ENCODE results near the gene CFAP97D1.
A peak's percentile ranks its signal among the peaks of the same experiment; 100 is the strongest.

The CFAP97D1 gene

DNA sequence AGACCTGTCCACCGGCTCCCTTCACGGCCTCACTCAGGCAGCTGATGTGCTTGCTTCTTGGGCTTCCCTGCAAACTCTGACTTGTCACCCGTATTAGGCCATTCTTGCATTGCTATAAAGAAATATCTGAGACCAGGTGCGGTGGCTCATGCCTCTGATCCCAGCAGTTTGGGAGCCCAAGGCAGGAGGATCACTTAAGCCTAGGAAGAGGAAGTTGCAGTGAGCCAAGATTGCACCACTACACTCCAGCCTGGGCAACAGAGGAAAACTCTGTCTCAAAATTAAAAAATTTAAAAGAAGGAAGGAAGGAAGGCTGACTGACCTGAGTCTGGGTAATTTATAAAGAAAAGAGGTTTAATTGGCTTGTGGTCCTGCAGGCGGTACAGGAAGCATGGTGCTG lies 38.6 kb upstream of the CFAP97D1 start:
- TF ChIP-seq, protein P1, sequence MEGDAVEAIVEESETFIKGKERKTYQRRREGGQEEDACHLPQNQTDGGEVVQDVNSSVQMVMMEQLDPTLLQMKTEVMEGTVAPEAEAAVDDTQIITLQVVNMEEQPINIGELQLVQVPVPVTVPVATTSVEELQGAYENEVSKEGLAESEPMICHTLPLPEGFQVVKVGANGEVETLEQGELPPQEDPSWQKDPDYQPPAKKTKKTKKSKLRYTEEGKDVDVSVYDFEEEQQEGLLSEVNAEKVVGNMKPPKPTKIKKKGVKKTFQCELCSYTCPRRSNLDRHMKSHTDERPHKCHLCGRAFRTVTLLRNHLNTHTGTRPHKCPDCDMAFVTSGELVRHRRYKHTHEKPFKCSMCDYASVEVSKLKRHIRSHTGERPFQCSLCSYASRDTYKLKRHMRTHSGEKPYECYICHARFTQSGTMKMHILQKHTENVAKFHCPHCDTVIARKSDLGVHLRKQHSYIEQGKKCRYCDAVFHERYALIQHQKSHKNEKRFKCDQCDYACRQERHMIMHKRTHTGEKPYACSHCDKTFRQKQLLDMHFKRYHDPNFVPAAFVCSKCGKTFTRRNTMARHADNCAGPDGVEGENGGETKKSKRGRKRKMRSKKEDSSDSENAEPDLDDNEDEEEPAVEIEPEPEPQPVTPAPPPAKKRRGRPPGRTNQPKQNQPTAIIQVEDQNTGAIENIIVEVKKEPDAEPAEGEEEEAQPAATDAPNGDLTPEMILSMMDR (IDR thresholded peaks at IDR 0.05; ENCODE audit: insufficient read depth, missing control alignments) = no peak
- FAIRE-seq = no peak
- DNase-seq (ENCODE audit: insufficient read length, low spot score) = no peak

DNA sequence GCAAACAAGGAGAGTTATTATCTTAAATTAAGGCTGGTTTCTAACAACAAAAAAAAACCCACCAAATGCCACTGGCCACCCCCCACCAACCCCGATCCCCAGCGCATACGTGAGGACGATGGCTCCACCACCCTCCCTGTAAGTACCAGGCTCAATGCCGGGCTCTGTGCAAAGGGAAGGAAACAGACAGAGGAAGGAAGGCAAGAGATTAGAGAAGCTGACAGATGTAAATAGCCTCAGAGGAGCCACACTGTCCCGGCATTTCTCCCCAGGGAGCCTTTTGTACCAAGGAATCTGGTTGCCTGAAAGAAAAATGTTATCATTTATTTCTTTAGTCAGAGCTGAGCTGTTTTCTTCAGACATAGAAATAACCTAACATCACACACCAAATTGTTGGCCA lies 34.7 kb upstream of the CFAP97D1 start:
- no peak for FAIRE-seq
- peak; percentile 81 for DNase-seq (ENCODE audit: insufficient read length, low spot score)
- TF ChIP-seq, protein P1 (IDR thresholded peaks at IDR 0.05; ENCODE audit: insufficient read depth, missing control alignments) = no peak

DNA sequence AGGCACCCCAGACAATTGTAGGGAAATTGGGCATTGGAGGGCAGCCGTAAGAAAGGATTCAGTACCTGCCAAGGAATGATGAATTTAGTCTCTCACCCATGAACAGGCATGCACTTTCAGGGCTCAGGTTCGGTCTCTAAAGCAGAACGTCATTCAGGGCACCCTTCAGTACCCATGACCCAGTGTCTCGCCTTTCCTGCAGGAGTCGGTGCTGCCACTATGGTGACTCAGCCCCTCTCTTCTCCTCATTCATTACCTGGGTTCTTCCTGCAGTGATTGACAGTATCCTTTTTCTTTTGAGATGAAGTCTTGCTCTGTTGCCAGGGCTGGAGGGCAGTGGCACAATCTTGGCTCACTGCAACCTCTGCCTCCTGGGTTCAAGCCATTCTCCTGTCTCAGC lies 30.1 kb upstream of the CFAP97D1 start:
- FAIRE-seq (no peak), DNase-seq (ENCODE audit: insufficient read length, low spot score) (no peak)
- TF ChIP-seq, protein P1 (IDR thresholded peaks at IDR 0.05; ENCODE audit: insufficient read depth, missing control alignments) = no peak

DNA sequence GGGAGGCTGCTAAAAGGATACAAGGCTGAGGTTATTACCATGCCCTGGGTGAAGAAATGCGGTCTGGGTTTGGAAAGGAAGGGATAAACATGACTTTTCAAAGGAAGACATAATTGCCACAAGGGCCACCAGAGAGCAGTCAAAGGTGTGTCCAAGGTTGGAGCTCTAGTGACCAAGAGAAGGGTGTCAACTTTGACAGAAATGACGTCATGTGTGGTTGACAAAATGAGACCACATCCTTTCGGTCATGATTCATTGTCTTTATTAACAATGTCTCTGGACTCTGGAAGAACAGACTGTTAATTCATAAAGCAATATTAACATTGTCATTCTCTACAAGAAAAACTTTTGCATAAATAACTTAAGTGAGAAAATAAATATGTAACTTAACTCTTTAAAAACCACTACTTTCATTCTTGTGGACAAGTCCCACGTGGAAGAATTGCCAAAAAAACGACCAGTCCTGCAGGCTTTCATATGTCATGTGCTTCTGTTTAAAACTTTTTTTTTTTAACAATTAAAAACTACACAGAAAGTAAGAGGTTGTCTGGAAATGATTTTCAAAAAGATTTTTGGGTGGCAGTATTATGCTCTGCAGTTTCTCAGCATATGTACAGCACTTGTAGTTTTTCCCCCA lies 26.6 kb upstream of the CFAP97D1 start:
- TF ChIP-seq, protein P1 (IDR thresholded peaks at IDR 0.05; ENCODE audit: insufficient read depth, missing control alignments) = no peak
- FAIRE-seq (no peak), DNase-seq (ENCODE audit: insufficient read length, low spot score) (no peak)

DNA sequence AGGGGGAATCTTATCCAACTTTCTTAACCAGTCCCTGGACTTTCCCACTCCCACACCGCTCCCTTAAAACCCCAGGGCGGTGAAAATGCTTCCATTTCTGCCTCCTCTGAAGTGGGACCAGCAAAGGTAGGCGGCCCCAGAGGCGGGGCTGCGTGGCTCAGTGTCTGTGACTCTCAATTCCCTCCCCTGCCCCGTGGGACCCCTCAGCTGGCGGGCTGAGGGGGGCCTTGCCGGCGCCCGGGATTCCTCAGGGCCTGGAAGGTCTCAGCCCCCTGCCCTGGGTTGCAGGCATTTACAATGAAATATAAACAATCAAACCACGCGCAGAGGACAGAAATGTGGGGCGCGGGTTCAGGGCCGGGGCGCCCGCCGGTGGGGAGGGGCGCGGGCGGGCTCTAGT lies 25.3 kb upstream of the CFAP97D1 start:
- FAIRE-seq = no peak
- TF ChIP-seq, protein P1 (IDR thresholded peaks at IDR 0.05; ENCODE audit: insufficient read depth, missing control alignments) = no peak
- no peak for DNase-seq (ENCODE audit: insufficient read length, low spot score)

DNA sequence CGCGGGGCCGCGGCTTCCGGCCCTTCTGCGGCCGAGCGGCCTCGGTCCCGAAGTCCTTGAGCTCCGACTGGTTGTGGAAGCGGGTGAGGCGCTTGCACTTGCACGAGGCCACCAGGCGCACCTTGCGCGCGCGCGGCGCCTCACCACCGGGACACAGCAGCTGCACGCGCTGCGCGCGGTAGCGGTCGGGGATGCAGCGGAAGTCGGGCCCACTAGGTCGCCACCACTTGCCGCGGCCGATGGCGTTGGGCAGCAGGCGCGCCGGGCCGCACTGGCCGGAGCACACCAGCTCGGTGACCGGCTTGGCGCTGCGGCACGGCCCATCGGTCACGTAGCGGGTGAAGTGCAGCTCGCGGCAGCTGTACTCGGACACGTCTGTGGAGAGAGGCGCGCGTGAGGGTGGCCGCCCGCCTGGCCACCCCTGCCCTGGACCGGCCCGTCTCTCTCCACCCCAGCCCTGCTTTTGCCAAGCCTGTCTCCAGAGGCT lies 24.8 kb upstream of the CFAP97D1 start:
- no peak for DNase-seq (ENCODE audit: insufficient read length, low spot score)
- TF ChIP-seq, protein P1 (IDR thresholded peaks at IDR 0.05; ENCODE audit: insufficient read depth, missing control alignments) = no peak
- FAIRE-seq = no peak

DNA sequence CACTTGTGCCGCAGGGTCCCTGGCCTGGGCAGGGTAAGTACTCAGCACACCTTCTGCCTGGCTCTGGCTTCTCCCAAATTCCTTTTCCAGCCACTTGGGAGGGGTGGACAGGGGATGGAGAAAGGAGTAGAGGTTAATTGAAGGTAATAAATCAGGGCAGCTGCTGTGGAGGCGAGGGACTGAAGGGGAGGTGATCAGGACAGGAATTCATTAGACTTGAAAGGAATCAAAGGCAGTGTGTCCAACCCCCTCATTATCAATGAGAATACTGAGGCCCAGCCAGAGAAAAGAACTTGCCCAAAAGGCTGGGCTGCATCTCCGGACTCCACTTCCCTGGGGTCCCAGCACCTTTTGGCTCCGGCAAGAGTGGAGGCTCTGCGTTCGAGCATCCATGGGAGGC lies 24.0 kb upstream of the CFAP97D1 start:
- DNase-seq (ENCODE audit: insufficient read length, low spot score) = no peak
- no peak for FAIRE-seq
- TF ChIP-seq, protein P1 (IDR thresholded peaks at IDR 0.05; ENCODE audit: insufficient read depth, missing control alignments) = no peak

Data from D721Med (cell line).